Measurements from ENCODE around the gene ATG14.

- TF ChIP-seq CTCF (conservative IDR thresholded peaks at IDR 0.05; ENCODE audit: low read length) (no peak), EZH2phosphoT487 (IDR thresholded peaks at IDR 0.05; ENCODE audit: borderline replicate concordance, low read depth, low read length) (no peak)
Measured at GRCh38 chr14:55399852-55400251, 11.8 kb downstream of the ATG14 start.

Data from OCI-LY7 (cell line).